Fibroblast of mammary gland (primary cell): ENCODE data around the gene CTXN1.

ENCODE experiments used
- DNase-seq: peaks from one replicate; pipeline ENCODE4 v3.0.0-alpha.2; 2010; ENCODE audit warnings: low read depth
- H3K4me3 ChIP-seq: 2 replicates; pipeline ENCODE4 v1.5.1; 2011; ENCODE audit warnings: low read depth, mild to moderate bottlenecking, low read length, moderate library complexity; ENCODE audit not compliant: control insufficient read depth
- CTCF ChIP-seq: conservative IDR thresholded peaks from 2 replicates; pipeline ENCODE4 v1.5.1; 2011; ENCODE audit warnings: low read depth, low read length, inconsistent platforms; ENCODE audit not compliant: control insufficient read depth, insufficient read depth

The CTXN1 gene

GRCh38 chr19:7916103-7916954 is 9.6 kb downstream of the CTXN1 start:
- peak overlapping the region; percentile 10 for H3K4me3 ChIP-seq
- DNase-seq = no peak
- no peak for TF ChIP-seq CTCF

- no peak for TF ChIP-seq CTCF
- DNase-seq = no peak
- peak overlapping the region; percentile 10 for H3K4me3 ChIP-seq
These were observed 10.5 kb downstream of the CTXN1 start for GRCh38 chr19:7915250-7916102.

DNA sequence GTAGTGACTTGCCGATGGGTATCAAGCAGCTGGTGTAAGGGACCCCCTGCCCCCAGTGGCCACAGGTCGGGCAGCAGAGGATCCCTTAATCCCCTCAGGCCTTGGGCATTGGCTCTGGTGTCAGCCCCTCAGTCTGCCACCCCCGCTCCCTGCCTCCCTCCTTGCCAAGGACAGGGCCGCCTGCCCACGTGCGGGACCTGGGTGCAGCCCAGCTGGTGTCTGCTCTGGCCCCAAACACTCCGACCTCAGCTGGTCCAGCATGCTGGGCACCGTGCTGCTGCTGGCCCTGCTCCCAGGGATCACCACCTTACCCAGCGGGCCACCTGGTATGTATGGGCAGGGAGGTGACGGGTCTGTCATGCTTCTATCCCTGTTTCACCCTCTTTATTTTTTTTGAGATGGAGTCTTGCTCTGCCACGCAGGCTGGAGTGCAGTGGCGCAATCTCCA is 11.3 kb downstream of the CTXN1 start, which contains the start of gene TGFBR3L:
Gene TGFBR3L, plus strand, starts transcription at position 233 of the 448 bp plus-strand sequence.
- DNase-seq = no peak
- no peak for TF ChIP-seq CTCF
- no peak within 1 kb of the TSS for H3K4me3 ChIP-seq

GRCh38 chr19:7914099-7914498 is 11.8 kb downstream of the CTXN1 start:
- no peak for TF ChIP-seq CTCF
- DNase-seq = no peak
- H3K4me3 ChIP-seq = no peak overlapping the region

DNA sequence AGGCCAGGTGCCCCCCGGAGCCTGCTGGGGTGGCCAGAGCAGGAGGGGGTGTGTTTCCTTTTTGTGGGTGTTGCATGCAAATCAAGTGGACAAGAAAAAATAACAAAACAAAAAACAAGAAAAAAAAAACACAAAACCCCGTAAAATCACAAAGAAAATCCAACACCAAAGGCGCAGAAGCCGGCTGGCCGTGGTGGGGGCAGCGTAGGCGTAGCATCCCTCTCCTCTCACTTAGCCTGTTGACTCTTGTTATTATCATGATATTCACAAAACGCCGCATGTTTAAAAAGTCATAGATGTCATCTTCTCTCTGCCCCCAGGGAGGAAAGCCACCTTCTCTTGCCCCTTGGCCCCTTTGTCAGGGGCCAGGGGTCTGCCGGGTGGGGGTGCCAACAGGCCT is 12.3 kb downstream of the CTXN1 start:
- DNase-seq = no peak
- H3K4me3 ChIP-seq = no peak overlapping the region
- no peak for TF ChIP-seq CTCF

DNA sequence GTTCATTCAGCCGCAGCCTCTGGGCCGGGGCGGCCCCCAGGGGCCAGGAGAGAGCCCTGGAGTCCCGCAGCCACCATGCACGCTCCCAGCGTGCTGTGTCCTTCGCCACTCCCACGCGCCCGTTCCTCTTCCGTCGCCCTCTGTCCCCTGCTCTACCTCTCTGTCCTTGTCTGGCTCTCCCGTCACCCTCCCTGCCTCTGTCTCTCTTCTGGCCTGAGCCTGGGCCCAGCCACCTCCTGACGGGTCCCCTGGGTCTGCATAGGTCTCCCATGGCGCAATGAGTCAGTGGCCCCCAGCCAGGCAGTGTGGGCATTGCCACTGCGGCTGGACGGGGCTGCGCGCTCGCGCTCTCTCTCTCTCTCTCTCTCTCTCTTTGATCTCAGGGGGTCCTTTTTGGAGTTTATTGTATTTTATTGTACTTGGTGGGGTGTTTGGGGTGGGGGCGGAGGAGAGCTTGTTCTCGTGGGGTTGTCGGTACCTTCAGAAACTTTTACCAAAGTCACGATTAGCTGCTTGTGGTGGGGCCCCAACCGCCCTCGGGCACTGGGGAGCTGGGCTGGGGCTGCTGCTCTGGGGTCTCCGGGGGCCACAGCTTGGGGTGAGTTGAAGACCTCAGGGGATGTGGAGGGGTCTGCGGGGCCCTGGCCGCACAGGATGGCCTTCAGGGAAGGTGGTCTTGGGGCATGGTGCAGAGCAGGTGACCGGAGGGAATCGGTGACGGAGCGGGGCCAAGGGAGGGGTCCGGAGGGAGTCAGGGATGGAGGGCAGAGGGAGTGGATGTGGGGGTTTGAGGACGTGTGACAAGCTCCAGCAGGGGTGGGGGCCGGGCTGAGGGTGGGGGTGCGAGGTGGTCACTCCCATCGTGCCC is 13.0 kb downstream of the CTXN1 start:
- no peak for TF ChIP-seq CTCF
- DNase-seq = no peak
- no peak overlapping the region for H3K4me3 ChIP-seq
